Measurements from ENCODE around the gene KCNAB1.

The KCNAB1 gene

DNA sequence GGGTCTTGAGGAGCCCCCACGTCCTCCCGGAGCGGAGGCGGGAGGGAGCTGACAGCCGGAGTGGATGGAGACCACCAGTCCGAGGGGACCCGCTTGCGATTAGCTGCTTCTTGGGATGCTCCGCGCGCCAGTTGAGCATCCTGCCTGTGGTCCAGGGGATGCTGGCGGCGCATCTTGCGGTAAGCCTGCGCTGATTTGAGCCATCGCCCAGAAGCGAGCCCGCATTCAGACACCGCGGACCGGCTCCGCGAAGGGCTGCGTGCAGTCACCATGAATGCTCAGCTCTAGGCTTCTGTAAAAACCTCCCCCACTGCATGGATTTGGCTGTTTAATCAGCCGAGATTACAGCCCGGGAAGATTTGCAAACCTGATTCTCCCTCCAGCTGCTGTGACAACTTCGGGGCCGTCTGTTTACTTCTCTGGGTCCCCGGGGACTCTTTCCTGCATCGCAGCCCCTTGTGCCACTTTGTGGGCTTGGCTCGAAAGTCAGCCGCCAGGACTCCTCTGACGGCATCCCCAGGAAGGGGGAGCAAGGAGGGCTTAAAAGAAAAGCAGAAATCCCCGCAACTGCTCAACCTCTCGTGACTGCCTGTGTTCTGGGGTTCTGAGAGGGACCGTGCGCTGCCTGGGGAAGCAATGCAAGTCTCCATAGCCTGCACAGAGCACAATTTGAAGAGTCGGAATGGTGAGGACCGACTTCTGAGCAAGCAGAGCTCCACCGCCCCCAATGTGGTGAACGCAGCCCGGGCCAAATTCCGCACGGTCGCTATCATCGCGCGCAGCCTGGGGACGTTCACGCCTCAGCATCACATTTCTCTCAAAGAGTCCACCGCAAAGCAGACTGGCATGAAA, 171.1 kb downstream of the KCNAB1 start:
- TF ChIP-seq, protein P1, sequence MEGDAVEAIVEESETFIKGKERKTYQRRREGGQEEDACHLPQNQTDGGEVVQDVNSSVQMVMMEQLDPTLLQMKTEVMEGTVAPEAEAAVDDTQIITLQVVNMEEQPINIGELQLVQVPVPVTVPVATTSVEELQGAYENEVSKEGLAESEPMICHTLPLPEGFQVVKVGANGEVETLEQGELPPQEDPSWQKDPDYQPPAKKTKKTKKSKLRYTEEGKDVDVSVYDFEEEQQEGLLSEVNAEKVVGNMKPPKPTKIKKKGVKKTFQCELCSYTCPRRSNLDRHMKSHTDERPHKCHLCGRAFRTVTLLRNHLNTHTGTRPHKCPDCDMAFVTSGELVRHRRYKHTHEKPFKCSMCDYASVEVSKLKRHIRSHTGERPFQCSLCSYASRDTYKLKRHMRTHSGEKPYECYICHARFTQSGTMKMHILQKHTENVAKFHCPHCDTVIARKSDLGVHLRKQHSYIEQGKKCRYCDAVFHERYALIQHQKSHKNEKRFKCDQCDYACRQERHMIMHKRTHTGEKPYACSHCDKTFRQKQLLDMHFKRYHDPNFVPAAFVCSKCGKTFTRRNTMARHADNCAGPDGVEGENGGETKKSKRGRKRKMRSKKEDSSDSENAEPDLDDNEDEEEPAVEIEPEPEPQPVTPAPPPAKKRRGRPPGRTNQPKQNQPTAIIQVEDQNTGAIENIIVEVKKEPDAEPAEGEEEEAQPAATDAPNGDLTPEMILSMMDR (IDR thresholded peaks at IDR 0.05) = no peak

DNA sequence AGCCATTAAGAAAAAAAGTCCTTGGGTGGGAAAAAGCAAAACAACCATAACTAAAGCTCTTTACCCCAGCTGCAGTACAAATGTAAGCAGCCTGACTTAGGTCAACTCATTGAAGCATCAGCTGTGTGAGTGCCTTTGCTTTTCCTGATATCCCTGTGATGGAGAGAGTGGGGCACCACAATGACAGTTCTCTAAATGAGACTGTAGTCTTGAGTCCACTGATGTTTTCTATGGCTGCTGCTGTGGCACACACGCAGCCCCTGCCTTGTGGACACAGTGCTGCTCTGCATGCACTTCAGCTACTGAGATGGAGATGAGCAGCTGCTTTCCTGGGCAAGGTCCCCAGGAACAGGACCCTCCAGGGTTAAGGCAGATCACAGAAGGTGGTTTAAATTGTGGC, 173.2 kb downstream of the KCNAB1 start:
- TF ChIP-seq, protein P1 (IDR thresholded peaks at IDR 0.05) = no peak

GRCh38 chr3:156297582-156297981, 177.2 kb downstream of the KCNAB1 start:
- TF ChIP-seq, protein P1 (IDR thresholded peaks at IDR 0.05) = no peak

DNA sequence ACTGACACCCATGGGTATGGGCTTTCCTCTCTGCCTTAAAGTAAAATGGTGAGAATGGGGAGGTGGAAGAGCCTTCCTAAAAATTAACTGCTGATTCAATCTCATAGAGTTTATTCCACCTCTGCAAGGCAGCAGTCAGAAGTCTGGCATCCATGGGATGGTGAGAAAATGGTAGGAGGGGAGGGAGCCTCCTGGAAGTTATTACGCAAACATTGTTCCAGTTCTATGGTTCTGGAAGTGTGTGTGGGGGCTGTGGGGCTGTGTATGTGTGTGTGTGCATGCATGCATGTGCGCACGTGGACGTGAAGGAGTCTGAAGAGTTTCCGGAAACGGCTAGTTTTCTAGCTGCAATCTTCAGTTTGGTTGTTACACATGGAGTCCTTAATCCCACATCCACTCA, 177.6 kb downstream of the KCNAB1 start:
- TF ChIP-seq, protein P1 (IDR thresholded peaks at IDR 0.05) = no peak

DNA sequence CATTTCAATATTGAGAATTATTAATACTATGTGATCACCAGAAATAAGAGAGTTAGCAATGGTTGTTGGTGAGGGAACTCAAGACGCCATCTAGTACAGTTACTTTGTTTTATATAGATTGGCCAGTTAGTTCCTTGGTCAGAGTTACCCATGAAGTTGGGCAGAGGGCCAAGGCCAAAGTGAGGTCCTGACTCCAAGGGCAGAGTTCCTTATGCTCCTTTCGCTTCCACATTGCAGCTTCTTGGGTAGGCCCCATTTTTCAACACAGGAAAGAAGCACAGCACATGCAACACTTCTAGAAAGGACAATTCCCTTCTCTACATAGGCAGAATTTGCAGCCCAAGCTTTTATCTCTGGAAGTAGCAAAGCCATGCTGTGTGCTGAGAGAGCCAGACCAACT, 178.6 kb downstream of the KCNAB1 start:
- TF ChIP-seq, protein P1 (IDR thresholded peaks at IDR 0.05) = no peak

- TF ChIP-seq, protein P1 (IDR thresholded peaks at IDR 0.05) = no peak
Measured at GRCh38 chr3:156299569-156299968, 179.2 kb downstream of the KCNAB1 start.

GRCh38 chr3:156300371-156300770, 180.0 kb downstream of the KCNAB1 start:
- TF ChIP-seq, protein P1 (IDR thresholded peaks at IDR 0.05) = no peak
